Measurements from ENCODE around the gene RFTN1. TPM values are rescaled to one million over a fixed set of nuclear protein-coding genes. Genes with fewer than 3 reads are reported as not detected.

RFTN1 gene
- total and polyA plus RNA-seq, 9 of the 15 experiments (the other 6 are each of a cell fraction or from before 2014, with no cell fraction given), result 0.08 to 0.51 (median 0.11) TPM; not detected in 6

- peaks cover 15% of the 10 kb centered on the region for H4K20me1 ChIP-seq (replicated peaks; ENCODE audit: control insufficient read depth, insufficient read depth, low read length)
- H3K36me3 ChIP-seq (ENCODE audit: control insufficient read depth, insufficient read depth, low read length), result peaks cover 91% of the 10 kb centered on the region
- no peak overlapping the region for H3K4me2 ChIP-seq (ENCODE audit: insufficient read depth, low read length)
- DNase-seq (ENCODE audit: extremely low read depth in 1 of 4, low spot score in 3 of 4) (no peak), FAIRE-seq (no peak), ATAC-seq (no peak)
- H3K9ac ChIP-seq (ENCODE audit: insufficient read depth in 1 of 2, low read depth in 2 of 2, low read length in 2 of 2), result no peak overlapping the region
- H3K27ac ChIP-seq (ENCODE audit: extremely low read depth, low read depth, low read length), result no peak overlapping the region
- H3K9me3 ChIP-seq (replicated peaks; ENCODE audit: control insufficient read depth, insufficient read depth, low read depth, low read length), result no peaks in the 10 kb centered on the region
- TF ChIP-seq CTCF (IDR thresholded peaks at IDR 0.05 in 2 of 3, conservative IDR thresholded peaks at IDR 0.05 in 1 of 3; ENCODE audit: insufficient read depth in 2 of 3, low read depth in 1 of 3, low read length in 3 of 3) (no peak), RBM15 (IDR thresholded peaks at IDR 0.05; ENCODE audit: insufficient read depth, low read length) (no peak), ZNF511 (CRISPR knock-in tag; IDR thresholded peaks at IDR 0.05) (no peak), ZNF668 (CRISPR knock-in tag; IDR thresholded peaks at IDR 0.05) (no peak), NFATC3 (IDR thresholded peaks at IDR 0.05) (no peak), SRSF9 (IDR thresholded peaks at IDR 0.05; ENCODE audit: borderline replicate concordance, low read depth, low read length) (no peak), ZNF586 (CRISPR knock-in tag; conservative IDR thresholded peaks at IDR 0.05) (no peak), NR4A1 (CRISPR knock-in tag; IDR thresholded peaks at IDR 0.05) (no peak), NR4A1 (tag; IDR thresholded peaks at IDR 0.05) (no peak), ASH1L (IDR thresholded peaks at IDR 0.05; ENCODE audit: borderline replicate concordance, low read depth, partially characterized antibody) (no peak)
- H3K4me1 ChIP-seq (replicated peaks in 1 of 2; ENCODE audit: control insufficient read depth in 2 of 2, insufficient read depth in 2 of 2, low read length in 2 of 2), result peaks cover 11 to 48% of the 10 kb centered on the region in 2 experiments
- intact Hi-C loops (cut with micrococcal nuclease), result no loop called here
- in situ Hi-C loops (cut with MboI), result no loop called here
- BruUV-seq (replicated peaks), result no TSS peak
- H3K79me2 ChIP-seq (ENCODE audit: control insufficient read depth, insufficient read depth, low read length), result peaks cover 20% of the 10 kb centered on the region; the same call in 1 of the 3 replicates
- no peaks in the 10 kb centered on the region for H3K27me3 ChIP-seq (ENCODE audit: control insufficient read depth in 2 of 2, insufficient read depth in 2 of 2, low read length in 2 of 2)
- 90% methylated on average over 6 of the region's 6 CpGs for WGBS (ENCODE audit: insufficient coverage, low coverage, missing lambda C conversion rate)
- peaks cover 4% of the 10 kb centered on the region for H3K9me1 ChIP-seq (ENCODE audit: control insufficient read depth, insufficient read depth, low read length)
- ChIA-PET CTCF (ENCODE audit: low intra/inter-chr PET ratio) (no interaction called here), POLR2A (interaction anchor here (1.0 to 1.6 kb wide), 2 partner anchors 18 to 37 kb away, joined by 3 read pairs; partner anchors contain the start of genes DPH3 and OXNAD1)
- H2AFZ ChIP-seq (ENCODE audit: low read depth, low read length), result no peak overlapping the region
- H3K4me3 ChIP-seq, result no peak overlapping the region
Observed at GRCh38 chr3:16302082-16302631, 211.3 kb downstream of the RFTN1 start.
